Measurements from ENCODE around the gene RELL1. TPM values are rescaled to one million over a fixed set of nuclear protein-coding genes. Genes with fewer than 3 reads are reported as not detected.
"Not testable (repeated sequence)": the region's sequence is repeated elsewhere in the genome, so short reads cannot be mapped to it uniquely, and the experiment has no call there.

The RELL1 gene
- total RNA-seq, 1 experiment from 2014 or later = 21.7 TPM

GRCh38 chr4:37693450-37694190 lies 7.4 kb upstream of the RELL1 start:
- DNase-seq (ENCODE audit: extremely low read depth, low read depth) = no peak

GRCh38 chr4:37693030-37693429 lies 6.9 kb upstream of the RELL1 start:
- DNase-seq (ENCODE audit: extremely low read depth, low read depth) = no peak

GRCh38 chr4:37690976-37691375 lies 4.8 kb upstream of the RELL1 start:
- no peak for DNase-seq (ENCODE audit: extremely low read depth, low read depth)

- DNase-seq (ENCODE audit: extremely low read depth, low read depth) = no peak
Observed at GRCh38 chr4:37689353-37690095, 3.3 kb upstream of the RELL1 start.

- DNase-seq (ENCODE audit: extremely low read depth, low read depth) = no peak
Observed at GRCh38 chr4:37687681-37688080, 1.5 kb upstream of the RELL1 start.

GRCh38 chr4:37687194-37687562 lies 1.0 kb upstream of the RELL1 start:
- no peak for DNase-seq (ENCODE audit: extremely low read depth, low read depth)

GRCh38 chr4:37685823-37686372 lies 278 bp downstream of the RELL1 start:
- no peak for DNase-seq (ENCODE audit: extremely low read depth, low read depth)

GRCh38 chr4:37685161-37685822 lies 884 bp downstream of the RELL1 start:
- DNase-seq (ENCODE audit: extremely low read depth, low read depth) = no peak

- DNase-seq (ENCODE audit: extremely low read depth, low read depth) = no peak
Observed at GRCh38 chr4:37684154-37684553, 2.0 kb downstream of the RELL1 start.

GRCh38 chr4:37682701-37683401 lies 3.3 kb downstream of the RELL1 start:
- DNase-seq (ENCODE audit: extremely low read depth, low read depth) = no peak

- DNase-seq (ENCODE audit: extremely low read depth, low read depth) = no peak
Observed at GRCh38 chr4:37680089-37680488, 6.1 kb downstream of the RELL1 start.

GRCh38 chr4:37679301-37679700 lies 6.9 kb downstream of the RELL1 start:
- DNase-seq (ENCODE audit: extremely low read depth, low read depth) = no peak

- DNase-seq (ENCODE audit: extremely low read depth, low read depth) = no peak
Observed at GRCh38 chr4:37678624-37679023, 7.6 kb downstream of the RELL1 start.

- no peak for DNase-seq (ENCODE audit: extremely low read depth, low read depth)
Observed at GRCh38 chr4:37675587-37676290, 10.4 kb downstream of the RELL1 start.

GRCh38 chr4:37674439-37674838 lies 11.7 kb downstream of the RELL1 start:
- DNase-seq (ENCODE audit: extremely low read depth, low read depth) = no peak

- no peak for DNase-seq (ENCODE audit: extremely low read depth, low read depth)
Observed at GRCh38 chr4:37673538-37674192, 12.5 kb downstream of the RELL1 start.

GRCh38 chr4:37671072-37671471 lies 15.1 kb downstream of the RELL1 start:
- DNase-seq (ENCODE audit: extremely low read depth, low read depth) = no peak

- DNase-seq (ENCODE audit: extremely low read depth, low read depth) = no peak
Observed at GRCh38 chr4:37670249-37670648, 15.9 kb downstream of the RELL1 start.

- not testable (repeated sequence) for DNase-seq (ENCODE audit: extremely low read depth, low read depth)
Observed at GRCh38 chr4:37669124-37669523, 17.1 kb downstream of the RELL1 start.
